PC-3 (cell line): ENCODE results near the gene EHMT1.

ENCODE experiments used
- CTCF ChIP-seq: fragments of 300-600 bp; sonication (generic); conservative IDR thresholded peaks from 2 replicates; pipeline ENCODE4 v1.5.1; 2017; ENCODE audit warnings: antibody characterized with exemption, low read depth, mild to moderate bottlenecking, low read length
- EZH2 ChIP-seq: fragments of 300-600 bp; sonication (generic); IDR thresholded peaks from one replicate; pipeline ENCODE4 v1.6.1; 2017; ENCODE audit warnings: antibody characterized with exemption, mild to moderate bottlenecking, low read length; ENCODE audit not compliant: unreplicated experiment
- EZH2phosphoT487 ChIP-seq: fragments of 300-600 bp; sonication (generic); IDR thresholded peaks from 2 replicates; pipeline ENCODE4 v1.6.1; 2018; ENCODE audit warnings: mild to moderate bottlenecking, antibody characterized with exemption, low read length, borderline replicate concordance

DNA sequence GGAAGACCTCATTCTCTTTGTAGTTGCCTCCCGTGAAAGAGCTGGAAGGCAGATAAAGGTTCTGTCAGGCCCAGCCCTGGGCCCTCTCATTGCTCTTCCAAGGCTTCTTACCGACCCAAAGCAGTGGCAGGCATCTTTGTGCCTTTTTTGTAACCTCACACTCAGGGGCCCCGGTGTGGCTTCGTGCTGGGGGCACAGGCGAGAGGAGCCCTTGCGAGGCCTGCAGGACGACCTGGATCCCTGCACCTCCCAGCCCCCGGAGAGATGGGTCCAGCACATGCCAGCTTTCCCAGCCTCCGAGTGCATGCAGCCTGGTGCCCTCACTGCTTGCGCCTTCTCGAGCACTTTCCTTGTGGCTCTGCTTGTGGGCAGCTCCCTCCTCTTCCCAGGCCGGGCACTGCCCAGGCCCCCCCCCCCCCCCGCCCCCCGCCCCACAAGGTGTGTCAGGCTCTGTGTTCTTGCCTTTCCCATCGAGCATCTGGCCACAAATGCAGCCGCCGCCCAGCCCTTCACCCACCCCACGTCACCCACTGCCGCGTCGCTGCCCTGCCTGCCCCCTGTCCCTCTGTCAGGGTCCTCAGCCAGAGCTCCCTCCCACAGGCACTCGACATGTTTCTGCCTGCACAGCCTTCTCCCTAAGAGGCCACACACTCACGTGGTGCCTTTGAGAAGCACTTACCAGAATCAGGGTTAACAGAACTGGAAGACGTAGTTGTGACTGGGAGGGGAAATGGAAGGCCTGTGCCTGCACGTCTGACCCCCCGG is 195.0 kb downstream of the EHMT1 start:
- TF ChIP-seq CTCF (no peak), EZH2 (no peak), EZH2phosphoT487 (no peak)
